ENCODE data around the gene GLYATL2.

Gene GLYATL2

GRCh38 chr11:58829786-58830185, 14.7 kb downstream of the GLYATL2 start:
- H3K27me3 Mint-ChIP-seq = peaks cover 20% of the 10 kb centered on the region
- peaks cover 11% of the 10 kb centered on the region for H3K9me3 Mint-ChIP-seq
- H3K36me3 Mint-ChIP-seq = peaks cover 4% of the 10 kb centered on the region
- no peak overlapping the region for H3K4me3 Mint-ChIP-seq
- H3K4me1 Mint-ChIP-seq = no peaks in the 10 kb centered on the region
- no peak overlapping the region for H3K27ac Mint-ChIP-seq

GRCh38 chr11:58813693-58814092, 30.8 kb downstream of the GLYATL2 start:
- Mint-ChIP-seq H3K9me3 (peaks cover 9% of the 10 kb centered on the region), H3K4me1 (no peaks in the 10 kb centered on the region), H3K36me3 (no peaks in the 10 kb centered on the region), H3K27ac (no peak overlapping the region), H3K4me3 (no peak overlapping the region), H3K27me3 (peaks cover 27% of the 10 kb centered on the region)

GRCh38 chr11:58811499-58811898, 33.0 kb downstream of the GLYATL2 start:
- no peaks in the 10 kb centered on the region for H3K9me3 Mint-ChIP-seq
- no peaks in the 10 kb centered on the region for H3K36me3 Mint-ChIP-seq
- peaks cover 22% of the 10 kb centered on the region for H3K27me3 Mint-ChIP-seq
- H3K4me1 Mint-ChIP-seq = no peaks in the 10 kb centered on the region
- H3K4me3 Mint-ChIP-seq = no peak overlapping the region
- no peak overlapping the region for H3K27ac Mint-ChIP-seq

- Mint-ChIP-seq H3K4me1 (no peaks in the 10 kb centered on the region), H3K9me3 (peaks cover under 1% of the 10 kb centered on the region), H3K27ac (no peak overlapping the region), H3K4me3 (no peak overlapping the region), H3K27me3 (peaks cover 14% of the 10 kb centered on the region), H3K36me3 (no peaks in the 10 kb centered on the region)
These were observed 37.2 kb downstream of the GLYATL2 start for GRCh38 chr11:58807343-58807742.

GRCh38 chr11:58805065-58805464, 39.4 kb downstream of the GLYATL2 start:
- H3K27ac Mint-ChIP-seq = no peak overlapping the region
- no peak overlapping the region for H3K4me3 Mint-ChIP-seq
- peaks cover 12% of the 10 kb centered on the region for H3K27me3 Mint-ChIP-seq
- no peaks in the 10 kb centered on the region for H3K4me1 Mint-ChIP-seq
- peaks cover 10% of the 10 kb centered on the region for H3K9me3 Mint-ChIP-seq
- no peaks in the 10 kb centered on the region for H3K36me3 Mint-ChIP-seq

GRCh38 chr11:58801974-58802545, 42.4 kb downstream of the GLYATL2 start:
- H3K36me3 Mint-ChIP-seq = no peaks in the 10 kb centered on the region
- H3K9me3 Mint-ChIP-seq = peaks cover 10% of the 10 kb centered on the region
- peaks cover 18% of the 10 kb centered on the region for H3K27me3 Mint-ChIP-seq
- no peaks in the 10 kb centered on the region for H3K4me1 Mint-ChIP-seq
- H3K27ac Mint-ChIP-seq = no peak overlapping the region
- H3K4me3 Mint-ChIP-seq = no peak overlapping the region

GRCh38 chr11:58801302-58801701, 43.2 kb downstream of the GLYATL2 start:
- no peaks in the 10 kb centered on the region for H3K36me3 Mint-ChIP-seq
- H3K9me3 Mint-ChIP-seq = peaks cover 10% of the 10 kb centered on the region
- no peak overlapping the region for H3K27ac Mint-ChIP-seq
- no peaks in the 10 kb centered on the region for H3K4me1 Mint-ChIP-seq
- H3K27me3 Mint-ChIP-seq = peaks cover 18% of the 10 kb centered on the region
- H3K4me3 Mint-ChIP-seq = no peak overlapping the region

- no peaks in the 10 kb centered on the region for H3K4me1 Mint-ChIP-seq
- peaks cover 19% of the 10 kb centered on the region for H3K27me3 Mint-ChIP-seq
- peaks cover 3% of the 10 kb centered on the region for H3K9me3 Mint-ChIP-seq
- no peak overlapping the region for H3K4me3 Mint-ChIP-seq
- no peaks in the 10 kb centered on the region for H3K36me3 Mint-ChIP-seq
- no peak overlapping the region for H3K27ac Mint-ChIP-seq
These were observed 48.2 kb downstream of the GLYATL2 start for GRCh38 chr11:58796333-58796732.

- no peak overlapping the region for H3K27ac Mint-ChIP-seq
- no peaks in the 10 kb centered on the region for H3K4me1 Mint-ChIP-seq
- no peaks in the 10 kb centered on the region for H3K36me3 Mint-ChIP-seq
- no peak overlapping the region for H3K4me3 Mint-ChIP-seq
- peaks cover 9% of the 10 kb centered on the region for H3K27me3 Mint-ChIP-seq
- H3K9me3 Mint-ChIP-seq = no peaks in the 10 kb centered on the region
These were observed 56.0 kb downstream of the GLYATL2 start for GRCh38 chr11:58788355-58789023.

GRCh38 chr11:58787903-58788302, 56.6 kb downstream of the GLYATL2 start:
- peaks cover 9% of the 10 kb centered on the region for H3K27me3 Mint-ChIP-seq
- no peaks in the 10 kb centered on the region for H3K9me3 Mint-ChIP-seq
- H3K4me1 Mint-ChIP-seq = no peaks in the 10 kb centered on the region
- no peak overlapping the region for H3K27ac Mint-ChIP-seq
- H3K4me3 Mint-ChIP-seq = no peak overlapping the region
- no peaks in the 10 kb centered on the region for H3K36me3 Mint-ChIP-seq

- Mint-ChIP-seq H3K9me3 (no peaks in the 10 kb centered on the region), H3K27ac (no peak overlapping the region), H3K36me3 (no peaks in the 10 kb centered on the region), H3K4me3 (no peak overlapping the region), H3K27me3 (peaks cover 9% of the 10 kb centered on the region), H3K4me1 (no peaks in the 10 kb centered on the region)
These were observed 57.8 kb downstream of the GLYATL2 start for GRCh38 chr11:58786693-58787092.

- Mint-ChIP-seq H3K36me3 (peaks cover 4% of the 10 kb centered on the region), H3K27me3 (peaks cover 2% of the 10 kb centered on the region), H3K4me1 (no peaks in the 10 kb centered on the region), H3K27ac (no peak overlapping the region), H3K9me3 (peaks cover 7% of the 10 kb centered on the region), H3K4me3 (no peak overlapping the region)
These were observed 59.5 kb downstream of the GLYATL2 start for GRCh38 chr11:58784995-58785394.
